NCI-H345 (cell line): ENCODE data around the gene ERH.

ENCODE experiments used
- DNase-seq: peaks from one replicate; lab custom pipeline; 2025; lab: John Stamatoyannopoulos, UW

Gene ERH

DNA sequence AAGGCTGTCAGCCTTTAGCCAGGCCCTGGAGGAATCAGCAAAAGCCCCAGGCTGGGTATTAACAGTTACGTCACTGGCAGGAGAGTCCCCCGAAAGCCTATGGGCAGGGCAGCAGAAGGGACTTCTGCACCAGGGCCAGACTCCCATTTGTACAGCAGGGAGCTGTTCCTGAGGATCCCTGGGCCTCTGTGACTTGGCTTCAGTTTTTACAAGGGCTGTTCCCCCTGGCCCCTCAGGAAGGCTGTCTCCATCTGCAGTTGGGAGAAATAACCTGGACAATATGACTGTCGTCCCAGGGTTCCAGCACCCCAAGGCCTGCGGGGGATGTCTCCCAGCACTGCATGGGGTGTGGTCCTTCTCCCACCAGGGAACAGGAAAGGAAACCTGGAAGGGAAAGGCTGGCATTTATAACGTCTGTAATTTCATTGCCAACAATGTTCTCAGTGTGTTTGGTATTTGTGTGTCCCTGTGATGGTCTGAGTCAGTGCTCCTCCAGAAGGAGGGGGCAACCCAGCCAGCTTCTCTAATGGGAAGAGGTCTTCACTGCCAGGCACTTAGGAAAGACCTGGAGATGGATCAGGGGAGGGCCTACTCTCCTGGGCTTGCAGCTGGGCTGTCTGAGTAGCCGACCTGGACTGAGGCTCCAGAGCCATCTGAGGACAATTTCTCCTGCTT lies 42.4 kb downstream of the ERH start:
- DNase-seq: no peak

DNA sequence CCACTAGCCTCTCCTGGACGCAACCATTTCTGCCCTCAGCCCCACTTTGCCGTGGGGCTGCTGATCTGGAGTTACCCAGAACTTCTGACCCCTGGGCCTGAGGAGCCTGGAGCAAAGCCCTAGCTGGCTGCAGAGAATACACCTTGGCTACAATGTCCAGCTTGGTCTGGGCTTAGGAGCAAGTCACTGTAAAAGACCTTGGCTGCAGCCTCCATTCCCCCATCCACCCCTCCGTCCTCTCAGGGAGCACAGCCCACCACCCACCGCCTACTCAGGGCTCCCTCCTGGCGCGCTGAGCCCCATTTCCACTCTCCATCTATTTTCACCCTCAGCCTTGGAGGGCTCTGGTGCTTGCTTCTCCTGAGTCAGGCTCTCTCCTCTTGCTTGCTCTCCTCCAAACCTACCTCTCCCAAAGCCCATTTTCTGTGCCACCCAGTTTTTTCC lies 42.9 kb downstream of the ERH start:
- no peak for DNase-seq

DNA sequence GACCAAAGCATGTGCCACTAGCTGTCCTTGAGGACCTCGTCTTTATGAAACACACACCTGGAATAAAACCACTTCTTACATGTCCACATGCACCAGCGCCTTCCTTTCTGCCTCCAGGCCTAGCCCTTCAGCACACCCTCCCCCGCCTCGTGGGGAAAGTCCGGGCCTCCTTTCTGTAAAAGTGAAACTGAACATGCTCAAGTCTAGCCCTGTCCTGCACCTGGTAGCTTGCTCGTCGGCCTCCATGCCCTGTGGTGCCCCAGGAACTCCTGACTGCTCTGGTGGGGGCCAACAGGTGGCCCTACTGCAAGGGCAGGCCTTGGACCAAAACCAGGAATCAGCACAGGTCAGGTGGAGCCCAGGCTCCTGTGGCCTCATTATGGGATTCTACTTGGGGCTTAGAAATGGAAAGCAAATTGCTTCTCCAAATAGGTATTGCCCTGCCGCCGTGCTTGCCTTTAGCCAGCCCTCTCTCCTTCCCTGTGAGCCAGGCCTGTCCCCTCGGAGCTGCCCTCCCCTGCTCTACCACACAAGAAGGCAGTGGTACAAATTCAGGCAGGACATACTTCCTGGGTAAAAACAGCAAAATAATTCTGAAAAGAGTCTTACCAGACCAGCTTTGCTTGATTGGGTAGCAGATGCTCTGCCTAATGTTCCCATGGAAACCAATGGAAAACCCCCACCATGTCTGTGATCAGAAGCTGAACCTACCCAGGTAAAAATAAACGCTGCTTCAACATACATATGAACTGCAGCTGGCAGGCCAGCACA lies 43.5 kb downstream of the ERH start:
- DNase-seq: no peak

DNA sequence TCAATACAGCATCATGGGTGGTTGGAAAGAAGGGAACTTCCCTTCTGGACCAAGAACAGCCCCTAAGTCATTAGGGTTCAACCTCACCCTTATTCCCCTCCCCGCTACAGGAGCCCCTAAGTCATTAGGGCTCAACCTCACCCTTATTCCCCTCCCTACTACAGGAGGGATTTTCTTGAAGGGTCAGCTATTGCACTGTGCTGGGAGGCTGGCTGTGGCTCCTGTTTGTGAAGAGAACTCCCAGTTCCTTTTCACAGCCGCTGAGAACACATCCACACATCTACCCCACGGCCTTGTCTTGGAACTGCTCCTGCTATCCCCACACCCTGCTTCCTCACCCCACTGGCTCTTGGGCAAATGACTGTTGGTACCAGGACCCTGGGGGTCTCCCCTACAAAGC lies 44.9 kb downstream of the ERH start:
- no peak for DNase-seq

DNA sequence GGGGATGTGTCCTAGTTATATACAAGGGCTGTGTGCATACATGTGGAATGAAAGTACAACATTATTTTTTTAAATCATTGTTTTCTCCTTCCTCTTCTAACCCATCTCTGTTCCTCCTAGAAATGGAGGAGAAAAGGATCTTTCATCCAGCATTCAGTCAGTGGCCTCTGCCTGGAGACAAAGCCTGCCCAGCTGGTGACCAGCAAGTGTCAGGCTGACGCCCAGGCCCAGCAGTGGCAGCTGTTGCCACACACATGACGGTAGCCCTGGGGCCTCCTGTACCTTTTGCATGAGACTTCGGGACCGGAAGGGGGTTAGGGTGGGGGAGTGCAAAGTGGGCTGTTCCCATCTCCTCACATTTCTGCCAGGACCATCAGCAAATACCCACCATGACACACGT lies 46.2 kb downstream of the ERH start:
- DNase-seq: no peak

DNA sequence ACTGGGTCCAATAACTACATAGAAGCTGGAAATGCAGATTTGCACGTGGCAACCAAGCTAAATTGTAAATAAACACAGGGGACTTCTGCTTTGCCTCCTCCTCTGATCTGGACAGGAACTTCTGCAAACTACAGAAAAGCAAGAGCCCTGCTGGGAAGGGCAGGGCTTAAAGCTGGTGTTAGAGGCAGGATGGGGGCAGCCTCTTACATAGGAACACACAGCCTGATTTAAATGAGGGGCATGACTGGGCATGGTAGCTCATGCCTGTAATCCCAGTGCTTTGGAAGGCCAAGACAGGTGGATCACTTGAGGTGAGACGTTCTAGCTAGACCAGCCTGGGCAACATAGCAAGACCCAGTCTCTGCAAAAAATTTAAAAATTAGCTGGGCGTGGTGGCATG lies 46.7 kb downstream of the ERH start:
- DNase-seq: no peak

DNA sequence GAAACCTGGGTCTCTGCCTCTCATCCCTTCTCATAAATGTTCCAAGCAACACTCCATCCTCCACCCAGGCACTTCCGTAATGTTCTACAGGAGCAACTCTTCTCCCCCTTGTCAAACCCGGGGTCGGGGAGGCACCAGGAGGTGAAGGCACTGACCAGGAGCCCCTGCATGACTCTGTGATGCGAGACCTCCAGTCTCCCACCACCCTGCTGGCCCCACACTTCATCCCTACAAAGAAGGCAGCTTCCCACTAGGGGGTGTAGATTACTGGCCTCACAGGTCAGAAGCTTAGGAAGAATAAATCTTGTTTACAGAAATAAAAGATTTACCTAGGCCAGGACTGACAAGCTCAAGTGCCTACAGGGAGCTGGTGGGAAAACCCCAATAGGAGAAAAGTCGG lies 47.2 kb downstream of the ERH start:
- no peak for DNase-seq

DNA sequence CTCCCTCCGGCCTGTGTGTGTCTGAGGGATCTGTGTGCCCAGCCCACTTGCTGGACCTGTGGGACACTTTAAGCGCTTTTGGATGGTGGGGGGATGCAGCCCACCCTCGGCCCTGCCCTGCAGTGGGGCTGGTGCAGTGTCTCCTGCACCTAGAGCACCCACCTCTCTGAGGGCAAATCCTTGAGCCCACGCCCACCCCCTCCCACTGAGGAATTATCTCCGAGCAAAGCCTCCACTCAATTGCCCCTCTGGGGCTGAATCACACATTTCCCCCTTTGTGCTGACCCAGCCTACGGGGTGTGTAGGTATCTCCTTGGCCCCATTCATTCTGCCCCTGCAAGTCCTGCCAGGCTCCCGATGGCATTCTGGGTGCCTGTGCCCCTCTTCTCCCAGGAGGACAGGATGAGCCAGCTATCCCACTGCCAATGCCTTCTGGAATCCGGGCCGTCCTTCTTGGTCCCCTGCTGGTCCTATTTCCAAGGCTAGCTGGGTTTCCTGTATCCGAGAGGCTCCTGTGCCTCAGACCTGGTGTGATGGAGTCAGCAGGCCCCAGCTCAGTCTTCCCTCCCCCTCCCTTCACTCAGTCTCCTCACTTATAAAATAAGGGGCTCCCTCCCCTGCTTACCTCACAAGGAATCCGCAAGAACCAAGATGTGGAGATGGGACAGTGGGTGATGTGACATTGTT lies 48.9 kb downstream of the ERH start:
- DNase-seq: no peak

DNA sequence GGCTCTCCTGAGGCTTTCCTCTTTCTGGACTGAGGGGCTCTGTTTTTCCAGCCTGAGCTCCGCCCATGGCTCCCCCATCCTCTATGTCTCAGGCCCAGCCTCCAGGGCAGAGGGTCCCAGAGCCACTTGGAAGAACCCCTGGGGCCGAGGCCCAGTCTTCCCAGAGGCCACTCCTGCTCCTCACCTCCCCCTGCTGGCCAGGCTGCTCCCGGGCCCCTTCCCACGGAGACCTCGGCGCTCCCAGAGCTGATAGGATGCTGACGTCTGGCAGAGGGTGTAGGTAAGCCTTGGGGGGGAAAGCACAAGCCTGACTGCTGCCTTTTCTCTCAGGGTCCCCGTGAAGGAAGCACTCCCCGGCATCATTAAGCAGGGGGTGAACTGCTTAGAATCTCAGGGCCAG lies 51.4 kb downstream of the ERH start:
- peak; percentile 15 for DNase-seq

DNA sequence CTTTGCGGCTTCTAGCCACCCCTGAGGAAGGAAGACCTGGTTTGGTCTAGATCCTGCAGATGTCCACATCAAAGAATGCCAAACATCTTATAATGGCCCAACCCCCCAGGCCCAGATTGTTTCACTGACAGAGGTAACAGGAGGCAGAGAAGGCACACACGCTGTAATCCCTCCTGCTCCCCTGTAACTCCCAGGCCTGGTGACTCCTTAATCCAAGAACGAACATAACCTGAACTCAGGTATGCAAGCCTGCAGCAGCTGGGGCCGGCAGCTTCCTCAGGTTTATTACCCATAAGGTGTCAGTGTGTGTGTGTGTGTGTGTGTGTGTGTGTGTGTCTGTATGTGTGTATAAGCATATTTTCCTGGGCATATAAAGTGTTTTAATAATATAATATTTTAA lies 52.7 kb downstream of the ERH start:
- no peak for DNase-seq

DNA sequence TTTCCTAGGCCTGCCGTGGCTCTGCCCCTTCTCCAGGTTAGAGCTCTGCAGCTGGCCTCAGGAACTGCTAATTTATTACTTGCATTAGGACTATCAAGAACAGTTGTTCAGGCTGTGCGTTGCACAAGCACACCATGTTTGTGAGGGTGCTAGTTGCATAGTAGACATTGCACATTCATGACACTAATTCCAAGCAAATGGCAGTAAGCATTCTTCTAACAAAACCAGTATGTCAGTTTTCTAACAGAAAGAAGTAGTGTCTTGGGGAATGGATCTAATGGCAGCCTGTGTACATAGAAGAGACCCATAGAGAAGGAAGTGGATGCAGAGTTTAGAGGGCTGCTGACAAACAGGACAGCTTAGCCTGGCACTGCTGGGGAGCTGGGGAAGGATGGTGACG lies 53.9 kb downstream of the ERH start:
- DNase-seq: no peak

DNA sequence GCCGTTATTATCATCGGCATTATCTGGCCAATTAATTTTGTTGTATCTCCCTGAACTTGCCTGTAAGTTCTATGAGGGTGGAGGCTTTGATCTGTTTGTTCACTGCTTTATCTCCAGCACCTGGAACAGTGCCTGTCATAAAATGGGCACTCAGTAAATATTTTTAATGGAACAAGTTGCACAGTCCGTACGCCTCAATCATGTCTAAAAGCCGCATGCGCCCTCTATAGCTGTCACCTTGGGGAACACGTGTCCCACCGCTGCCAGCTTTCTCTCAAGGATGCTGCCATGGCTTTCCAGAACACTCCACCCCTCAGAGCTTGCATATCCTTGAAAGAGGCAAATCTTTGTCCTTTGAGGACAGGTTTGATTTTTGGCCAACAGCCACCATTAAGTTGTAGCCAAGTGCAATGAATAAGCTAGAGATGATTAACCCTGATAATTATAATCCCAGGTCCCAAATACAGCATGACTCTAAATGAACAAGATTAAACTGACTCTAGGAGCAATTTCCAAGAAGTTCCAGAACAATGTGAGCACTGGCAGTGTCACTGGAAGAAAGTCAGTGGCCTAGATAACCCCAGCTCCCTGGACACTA lies 55.1 kb downstream of the ERH start:
- no peak for DNase-seq

DNA sequence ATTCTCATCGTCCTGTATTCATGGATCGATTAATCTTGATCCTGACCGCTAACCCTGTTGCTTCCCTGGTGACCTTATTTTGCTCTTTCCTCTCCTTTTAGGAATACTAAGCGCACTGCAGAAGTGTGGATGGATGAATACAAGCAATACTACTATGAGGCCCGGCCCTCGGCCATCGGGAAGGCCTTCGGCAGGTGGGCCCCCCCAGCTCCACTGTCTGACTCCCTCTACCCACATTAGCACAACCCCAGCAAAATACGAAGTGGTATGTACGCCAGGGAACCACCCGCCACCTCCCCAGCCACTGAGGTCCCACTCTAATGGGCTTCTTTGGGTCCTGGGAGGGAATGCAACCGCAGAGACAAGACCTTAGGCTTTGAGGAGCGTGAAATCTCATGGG lies 58.7 kb downstream of the ERH start:
- DNase-seq: no peak

DNA sequence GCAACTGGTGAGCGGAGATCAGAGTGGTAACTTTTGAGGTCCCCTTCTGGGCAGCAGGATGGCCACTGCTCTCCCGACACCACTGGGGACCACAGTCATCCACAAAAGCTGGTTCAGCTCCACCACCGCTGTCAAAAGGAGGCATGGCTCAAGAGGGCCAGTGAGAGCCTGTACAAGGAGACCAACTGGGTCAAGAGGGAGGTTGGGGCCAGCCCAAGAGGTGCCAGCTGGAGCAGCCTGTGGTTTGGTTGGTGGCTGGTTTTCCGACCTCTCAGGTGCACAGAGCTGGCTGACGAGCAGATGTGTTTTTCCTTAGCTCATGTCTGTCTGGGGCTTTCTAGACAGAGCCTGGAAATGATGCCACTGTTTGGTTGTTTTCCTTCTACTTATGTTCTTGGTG lies 60.1 kb downstream of the ERH start:
- DNase-seq: no peak

DNA sequence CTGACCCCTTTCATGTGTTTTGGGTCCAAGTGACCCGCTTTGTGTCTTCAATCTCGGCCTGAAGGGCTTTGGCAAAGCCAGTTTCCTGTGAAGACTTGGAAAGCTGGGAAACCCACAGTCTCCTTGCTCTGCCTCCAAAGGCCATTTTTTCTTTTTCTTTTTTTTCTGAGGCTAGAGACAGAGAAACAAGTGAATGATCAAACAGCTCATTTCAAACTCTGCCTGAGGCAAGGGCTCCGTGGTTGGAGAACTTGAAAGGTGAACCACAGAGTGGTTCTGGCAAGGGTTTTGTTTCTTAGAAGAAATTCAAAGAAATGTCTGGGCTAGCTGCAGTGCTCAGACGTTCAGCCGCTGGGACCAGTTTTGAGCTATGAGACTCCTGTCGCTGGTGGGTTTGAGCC lies 62.7 kb downstream of the ERH start:
- DNase-seq: no peak

DNA sequence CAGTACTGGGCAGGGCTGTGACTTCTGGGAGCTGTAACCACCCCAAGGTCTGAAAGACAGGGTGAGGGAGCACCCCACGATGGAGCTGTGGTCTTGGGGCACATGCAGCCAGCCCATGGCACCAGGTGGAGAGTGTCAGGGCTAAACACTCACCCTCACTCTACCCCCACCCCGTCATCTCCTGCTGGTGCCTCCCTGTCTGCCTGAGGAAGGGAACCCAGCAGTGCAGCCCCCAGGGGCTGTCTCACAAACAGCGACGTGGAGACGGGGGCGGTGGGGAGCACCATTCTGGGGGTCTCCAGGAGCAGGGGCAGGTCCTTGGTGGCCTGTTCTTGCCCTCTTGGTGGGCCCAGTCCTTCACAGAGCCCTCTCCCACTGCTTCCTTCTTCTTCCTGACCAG lies 63.5 kb downstream of the ERH start:
- DNase-seq: no peak

DNA sequence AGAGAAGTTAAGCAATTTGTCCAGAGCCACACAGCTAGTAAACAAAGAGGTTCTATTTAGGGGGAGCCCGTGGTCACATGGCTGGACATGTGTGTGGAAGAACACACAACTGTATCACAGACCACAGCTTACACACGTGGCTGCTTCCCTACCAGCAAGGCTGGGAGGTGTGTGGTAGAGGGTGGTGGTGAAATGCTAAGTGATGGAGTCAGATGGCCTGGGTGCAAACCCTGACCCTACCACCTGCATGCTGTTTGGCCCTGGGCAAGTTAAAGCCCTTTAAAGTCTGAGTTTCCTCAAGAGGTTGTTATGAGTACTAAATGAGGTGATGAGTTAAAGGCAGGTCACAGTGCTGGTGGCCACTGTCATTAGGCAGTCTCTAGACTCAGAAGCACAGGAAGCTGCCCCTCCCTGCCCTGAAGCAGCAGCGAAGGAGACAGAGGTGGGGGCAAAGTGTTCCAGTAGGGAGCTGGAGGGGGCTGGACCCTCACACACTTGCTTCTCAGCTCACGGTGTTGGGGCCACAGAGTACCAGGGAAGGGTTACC lies 64.2 kb downstream of the ERH start:
- DNase-seq: no peak

DNA sequence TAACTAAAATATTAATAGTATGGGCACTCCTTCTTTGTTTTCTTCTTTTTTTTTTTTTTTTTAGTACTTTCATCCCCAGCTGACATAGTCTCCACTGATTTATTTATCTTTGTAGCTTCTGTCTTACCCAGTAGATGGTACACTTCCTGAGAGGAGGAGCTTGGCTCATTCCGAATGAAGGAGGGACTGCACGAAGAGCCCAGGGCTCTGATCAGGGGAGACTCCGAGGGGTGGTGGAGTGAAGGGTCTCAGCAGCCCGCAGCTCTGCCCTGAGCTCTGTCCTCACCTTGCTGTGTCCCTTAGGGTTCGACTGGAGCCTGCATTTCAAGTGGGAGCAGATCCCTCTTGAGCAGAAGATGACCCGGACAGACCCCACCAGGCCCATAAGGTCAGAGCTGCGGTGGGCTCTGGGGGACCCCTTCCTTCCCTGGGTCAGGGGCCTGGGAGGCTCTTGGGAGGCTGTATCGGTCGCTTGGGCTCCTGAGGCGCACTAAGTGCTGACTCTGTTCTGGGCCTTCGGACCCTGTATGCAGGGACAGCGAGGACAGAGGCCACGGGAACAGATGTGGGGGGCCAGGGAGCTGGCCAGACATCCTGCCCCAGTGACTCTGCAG lies 65.2 kb downstream of the ERH start:
- DNase-seq: no peak

DNA sequence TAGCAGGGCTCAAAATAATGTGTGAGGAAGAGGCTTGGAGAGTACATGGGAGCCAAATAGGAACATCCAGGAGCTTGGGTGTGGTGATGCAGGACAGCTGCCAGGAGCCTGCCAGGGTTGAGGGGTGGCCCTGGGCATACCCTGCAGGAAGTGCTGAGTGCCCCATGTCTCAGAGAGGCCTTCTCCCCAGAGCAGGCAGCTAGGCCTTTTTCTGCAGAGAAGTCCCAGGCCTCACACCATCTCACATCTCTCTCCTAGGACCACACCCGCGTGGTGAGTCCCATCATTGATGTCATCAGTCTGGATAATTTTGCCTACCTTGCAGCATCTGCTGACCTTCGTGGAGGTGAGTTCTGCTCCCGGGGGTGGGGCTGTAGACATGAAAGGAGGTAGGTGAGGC lies 66.9 kb downstream of the ERH start:
- DNase-seq: no peak
